ENCODE results near the gene B4GALT5.
"Not testable (repeated sequence)": the region's sequence is repeated elsewhere in the genome, so short reads cannot be mapped to it uniquely, and the experiment has no call there.

The B4GALT5 gene

GRCh38 chr20:49713753-49714712, at the start of gene B4GALT5:
Gene B4GALT5 (minus strand): TSS chr20:49713878. CDS start chr20:49713690, 188 bp downstream.
- DNase-seq, result peak; percentile 78

- no peak for DNase-seq
Measured at GRCh38 chr20:49762940-49763766, 49.5 kb upstream of the B4GALT5 start.

- not testable (repeated sequence) for DNase-seq
Measured at GRCh38 chr20:49761888-49762287, 48.2 kb upstream of the B4GALT5 start.

GRCh38 chr20:49759266-49759950, 45.7 kb upstream of the B4GALT5 start:
- no peak for DNase-seq

- DNase-seq, result no peak
Measured at GRCh38 chr20:49758781-49759180, 45.1 kb upstream of the B4GALT5 start.

- no peak for DNase-seq
Measured at GRCh38 chr20:49757597-49757996, 43.9 kb upstream of the B4GALT5 start.

- DNase-seq, result no peak
Measured at GRCh38 chr20:49756241-49756640, 42.6 kb upstream of the B4GALT5 start.

GRCh38 chr20:49754596-49754995, 40.9 kb upstream of the B4GALT5 start:
- DNase-seq, result no peak

- no peak for DNase-seq
Measured at GRCh38 chr20:49753133-49753532, 39.5 kb upstream of the B4GALT5 start.

GRCh38 chr20:49752201-49752903, 38.7 kb upstream of the B4GALT5 start:
- no peak for DNase-seq

- DNase-seq, result no peak
Measured at GRCh38 chr20:49751397-49751736, 37.7 kb upstream of the B4GALT5 start.

- no peak for DNase-seq
Measured at GRCh38 chr20:49750611-49751396, 37.1 kb upstream of the B4GALT5 start.

- DNase-seq, result no peak
Measured at GRCh38 chr20:49749625-49750024, 35.9 kb upstream of the B4GALT5 start.

- DNase-seq, result no peak
Measured at GRCh38 chr20:49748525-49748838, 34.8 kb upstream of the B4GALT5 start.

GRCh38 chr20:49747707-49748524, 34.2 kb upstream of the B4GALT5 start:
- no peak for DNase-seq

GRCh38 chr20:49742948-49743347, 29.3 kb upstream of the B4GALT5 start:
- no peak for DNase-seq

- DNase-seq, result no peak
Measured at GRCh38 chr20:49741977-49742376, 28.3 kb upstream of the B4GALT5 start.

- no peak for DNase-seq
Measured at GRCh38 chr20:49740807-49741206, 27.1 kb upstream of the B4GALT5 start.

GRCh38 chr20:49739042-49739441, 25.4 kb upstream of the B4GALT5 start:
- DNase-seq, result no peak

- no peak for DNase-seq
Measured at GRCh38 chr20:49737260-49737659, 23.6 kb upstream of the B4GALT5 start.

GRCh38 chr20:49729780-49730179, 16.1 kb upstream of the B4GALT5 start:
- no peak for DNase-seq
